Measurements from ENCODE around the gene KRTAP4-5. TPM values are rescaled to one million over a fixed set of nuclear protein-coding genes. Genes with fewer than 3 reads are reported as not detected.
"Not testable (repeated sequence)": the region's sequence is repeated elsewhere in the genome, so short reads cannot be mapped to it uniquely, and the experiment has no call there.

KRTAP4-5 gene
- total and polyA plus RNA-seq, 8 donors = not detected

DNA sequence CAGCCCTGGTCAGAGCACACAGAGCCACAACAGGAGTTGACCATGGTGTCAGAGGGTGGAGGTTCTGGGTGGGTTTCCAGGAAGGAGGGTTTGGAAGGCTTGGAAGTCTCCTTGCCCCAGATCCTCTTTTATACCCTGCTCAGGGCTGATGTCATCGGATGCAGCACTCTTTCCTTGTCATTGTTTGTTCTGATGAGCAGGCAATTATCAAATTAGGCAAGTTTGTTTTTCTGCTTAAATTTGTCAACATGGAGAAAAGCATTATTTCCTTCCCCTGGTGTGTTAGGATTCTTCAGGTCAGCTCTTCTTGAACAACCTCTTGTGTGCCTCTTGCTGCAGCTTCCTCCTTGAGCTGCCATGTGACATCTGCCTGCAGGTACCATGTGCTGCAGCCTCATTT is 11.0 kb upstream of the KRTAP4-5 start, which contains the start of gene KRTAP4-4:
Gene KRTAP4-4, minus strand, starts transcription at position 101 of the 400 bp plus-strand sequence. Its CDS starts 57 bp downstream, at position 44.
- Histone ChIP-seq H3K27ac (no peak within 1 kb of the TSS), H3K4me3 (no peak within 1 kb of the TSS), H3K36me3 (no peaks in the 10 kb centered on the region), H3K9me3 (no peaks in the 10 kb centered on the region), H3K4me1 (no peaks in the 10 kb centered on the region), H3K27me3 (peaks cover 0 to 4% (median 0%) of the 10 kb centered on the region in 4 donors)
- 86 to 95% methylated on average over 1 of the region's 1 CpG for WGBS, 2 donors
- ATAC-seq (no peak), FAIRE-seq (no peak), DNase-seq (no peak)
- TF ChIP-seq, protein P1, sequence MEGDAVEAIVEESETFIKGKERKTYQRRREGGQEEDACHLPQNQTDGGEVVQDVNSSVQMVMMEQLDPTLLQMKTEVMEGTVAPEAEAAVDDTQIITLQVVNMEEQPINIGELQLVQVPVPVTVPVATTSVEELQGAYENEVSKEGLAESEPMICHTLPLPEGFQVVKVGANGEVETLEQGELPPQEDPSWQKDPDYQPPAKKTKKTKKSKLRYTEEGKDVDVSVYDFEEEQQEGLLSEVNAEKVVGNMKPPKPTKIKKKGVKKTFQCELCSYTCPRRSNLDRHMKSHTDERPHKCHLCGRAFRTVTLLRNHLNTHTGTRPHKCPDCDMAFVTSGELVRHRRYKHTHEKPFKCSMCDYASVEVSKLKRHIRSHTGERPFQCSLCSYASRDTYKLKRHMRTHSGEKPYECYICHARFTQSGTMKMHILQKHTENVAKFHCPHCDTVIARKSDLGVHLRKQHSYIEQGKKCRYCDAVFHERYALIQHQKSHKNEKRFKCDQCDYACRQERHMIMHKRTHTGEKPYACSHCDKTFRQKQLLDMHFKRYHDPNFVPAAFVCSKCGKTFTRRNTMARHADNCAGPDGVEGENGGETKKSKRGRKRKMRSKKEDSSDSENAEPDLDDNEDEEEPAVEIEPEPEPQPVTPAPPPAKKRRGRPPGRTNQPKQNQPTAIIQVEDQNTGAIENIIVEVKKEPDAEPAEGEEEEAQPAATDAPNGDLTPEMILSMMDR (IDR thresholded peaks at IDR 0.05) = no peak
- intact Hi-C loops (cut with DNase I) = no loop called here

GRCh38 chr17:41160190-41160589 is 10.6 kb upstream of the KRTAP4-5 start:
- H3K36me3 ChIP-seq; H3K4me1 ChIP-seq; ATAC-seq; H3K9me3 ChIP-seq; H3K4me3 ChIP-seq; FAIRE-seq; H3K27me3 ChIP-seq; intact Hi-C loops (cut with DNase I); H3K27ac ChIP-seq: not testable (repeated sequence)
- DNase-seq = peak in 1 of 6 donors; percentile 38
- 76 to 78% methylated on average over 3 of the region's 3 CpGs for WGBS, 2 donors

DNA sequence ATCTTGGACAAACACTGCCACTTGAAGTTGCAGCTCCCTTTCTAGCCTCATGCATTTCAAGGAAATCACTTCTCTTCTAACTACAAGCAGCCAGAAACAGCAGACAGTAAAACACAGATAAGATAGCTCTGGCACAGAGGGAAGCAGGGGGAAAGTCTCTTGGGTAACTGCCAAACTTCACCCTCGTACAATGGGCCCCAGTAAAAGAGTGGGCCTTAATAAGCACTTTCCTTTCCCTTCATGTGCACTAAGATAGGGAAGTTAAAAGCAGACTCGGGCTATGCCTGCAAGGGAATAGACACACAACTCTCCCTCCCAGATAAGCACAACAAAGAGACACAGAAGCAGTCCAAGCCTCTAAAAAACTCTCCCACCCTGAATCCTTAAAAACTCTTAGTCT is 4.2 kb upstream of the KRTAP4-5 start:
- FAIRE-seq (no peak), ATAC-seq (no peak), DNase-seq (no peak)
- Histone ChIP-seq H3K27ac (no peak overlapping the region), H3K27me3 (no peaks in the 10 kb centered on the region), H3K4me1 (no peaks in the 10 kb centered on the region), H3K9me3 (no peaks in the 10 kb centered on the region), H3K4me3 (no peak overlapping the region), H3K36me3 (no peaks in the 10 kb centered on the region)
- intact Hi-C loops (cut with DNase I) = no loop called here
- TF ChIP-seq, protein P1 (IDR thresholded peaks at IDR 0.05) = no peak
- WGBS, 2 donors = 20 to 21% methylated on average over 2 of the region's 2 CpGs

DNA sequence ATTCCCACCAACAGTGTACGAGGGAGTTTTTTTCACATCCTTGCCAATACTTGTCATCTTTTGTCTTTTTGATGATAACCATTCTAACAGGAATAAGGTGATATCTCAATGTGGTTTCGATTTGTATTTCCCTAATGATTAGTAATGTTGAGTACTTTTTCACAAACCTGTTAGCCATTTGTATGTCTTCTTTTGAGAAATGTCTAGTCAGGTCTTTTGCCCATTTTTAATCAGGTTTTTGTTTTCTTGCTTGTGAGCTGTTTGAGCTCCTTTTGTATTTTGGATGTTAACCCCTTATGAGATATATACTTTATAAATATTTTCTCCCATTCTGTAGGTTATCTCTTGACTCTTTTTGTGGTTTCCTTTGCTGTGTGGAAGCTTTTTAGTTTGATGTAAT is 1.9 kb upstream of the KRTAP4-5 start:
- intact Hi-C loops (cut with DNase I) = no loop called here
- Histone ChIP-seq H3K27ac (no peak overlapping the region), H3K27me3 (no peaks in the 10 kb centered on the region), H3K4me3 (no peak overlapping the region), H3K36me3 (no peaks in the 10 kb centered on the region), H3K4me1 (no peaks in the 10 kb centered on the region), H3K9me3 (no peaks in the 10 kb centered on the region)
- TF ChIP-seq, protein P1 (IDR thresholded peaks at IDR 0.05) = no peak
- WGBS, 2 donors = 45 to 62% methylated on average over 2 of the region's 2 CpGs
- FAIRE-seq (no peak), DNase-seq (no peak), ATAC-seq (no peak)

DNA sequence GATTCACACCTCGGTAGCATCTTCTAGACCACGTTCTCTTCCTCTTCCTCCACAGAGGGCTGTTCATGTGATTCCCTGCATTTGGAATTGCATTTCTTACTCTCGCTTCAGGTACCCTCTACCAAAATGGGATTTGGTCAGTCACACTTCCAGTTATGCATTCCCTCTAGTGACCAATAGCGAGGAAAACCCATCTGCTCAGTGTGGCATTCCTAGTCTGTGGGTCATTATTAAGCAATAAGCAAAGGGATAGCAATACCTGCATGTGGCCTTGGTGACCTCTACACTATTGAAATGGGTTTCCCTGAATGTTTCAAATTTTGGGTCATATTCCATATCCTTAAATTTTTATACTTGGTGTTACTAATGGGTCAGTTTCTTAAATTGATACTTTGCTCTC is 401 bp upstream of the KRTAP4-5 start:
- no peaks in the 10 kb centered on the region for H3K27me3 ChIP-seq
- TF ChIP-seq, protein P1 (IDR thresholded peaks at IDR 0.05) = no peak
- H3K36me3 ChIP-seq = no peaks in the 10 kb centered on the region
- ATAC-seq = no peak
- no peak overlapping the region for H3K27ac ChIP-seq
- no peaks in the 10 kb centered on the region for H3K9me3 ChIP-seq
- H3K4me1 ChIP-seq = no peaks in the 10 kb centered on the region
- H3K4me3 ChIP-seq = no peak overlapping the region
- WGBS, 2 donors = 78 to 89% methylated on average over 4 of the region's 4 CpGs
- intact Hi-C loops (cut with DNase I) = no loop called here
- no peak for FAIRE-seq
- no peak for DNase-seq

GRCh38 chr17:41148971-41149651 is 514 bp downstream of the KRTAP4-5 start:
- ATAC-seq (peak in 2 of 4 donors; percentile 49 to 65), DNase-seq (peak in 1 of 6 donors; percentile 30)
- H3K9me3 ChIP-seq; H3K4me3 ChIP-seq; H3K27ac ChIP-seq; FAIRE-seq; intact Hi-C loops (cut with DNase I); H3K4me1 ChIP-seq; H3K27me3 ChIP-seq; H3K36me3 ChIP-seq: not testable (repeated sequence)
- WGBS, 2 donors = 63 to 65% methylated on average over 10 of the region's 10 CpGs

All from pancreas (tissue), 10 donors.